ENCODE data around the gene ADM.

The ADM gene

GRCh38 chr11:10328314-10329098, 23.6 kb downstream of the ADM start:
- no peak for FAIRE-seq
- DNase-seq (ENCODE audit: low spot score), result peak; percentile 49

- no peak for FAIRE-seq
Measured at GRCh38 chr11:10329356-10329755, 24.5 kb downstream of the ADM start.

GRCh38 chr11:10329935-10330334, 25.1 kb downstream of the ADM start:
- peak; percentile 73 for FAIRE-seq
- peak; percentile 42 for DNase-seq (ENCODE audit: low spot score)

More at GRCh38 chr11:10329356-10329755, 24.5 kb downstream of the ADM start:
- no peak for DNase-seq (ENCODE audit: low spot score)

GRCh38 chr11:10331548-10332289, 26.8 kb downstream of the ADM start:
- DNase-seq (ENCODE audit: low spot score) (no peak), FAIRE-seq (no peak)

GRCh38 chr11:10333490-10333889, 28.6 kb downstream of the ADM start:
- FAIRE-seq, result no peak
- no peak for DNase-seq (ENCODE audit: low spot score)

- FAIRE-seq, result no peak
- DNase-seq (ENCODE audit: low spot score), result no peak
Measured at GRCh38 chr11:10338287-10338686, 33.4 kb downstream of the ADM start.

GRCh38 chr11:10348650-10349280, 43.9 kb downstream of the ADM start:
- DNase-seq (ENCODE audit: low spot score) (peak; percentile 79), FAIRE-seq (peak; percentile 83)

GRCh38 chr11:10349281-10349665, 44.4 kb downstream of the ADM start:
- peak; percentile 36 for DNase-seq (ENCODE audit: low spot score)
- no peak for FAIRE-seq

GRCh38 chr11:10349806-10350205, 44.9 kb downstream of the ADM start:
- no peak for FAIRE-seq
- peak; percentile 8 for DNase-seq (ENCODE audit: low spot score)

GRCh38 chr11:10350334-10350733, 45.5 kb downstream of the ADM start:
- FAIRE-seq (peak; percentile 80), DNase-seq (ENCODE audit: low spot score) (peak; percentile 85)

- no peak for DNase-seq (ENCODE audit: low spot score)
- FAIRE-seq, result no peak
Measured at GRCh38 chr11:10351435-10351764, 46.5 kb downstream of the ADM start.

- DNase-seq (ENCODE audit: low spot score) (peak; percentile 89), FAIRE-seq (peak; percentile 82)
Measured at GRCh38 chr11:10351765-10352641, 47.1 kb downstream of the ADM start.

GRCh38 chr11:10352921-10353550, 48.2 kb downstream of the ADM start:
- DNase-seq (ENCODE audit: low spot score) (no peak), FAIRE-seq (no peak)

GRCh38 chr11:10354389-10354788, 49.5 kb downstream of the ADM start:
- DNase-seq (ENCODE audit: low spot score) (no peak), FAIRE-seq (no peak)

- peak; percentile 32 for DNase-seq (ENCODE audit: low spot score)
- no peak for FAIRE-seq
Measured at GRCh38 chr11:10355257-10355661, 50.4 kb downstream of the ADM start.

- DNase-seq (ENCODE audit: low spot score), result no peak
- no peak for FAIRE-seq
Measured at GRCh38 chr11:10356161-10356560, 51.3 kb downstream of the ADM start.

Data from RCC 7860 (cell line).